ENCODE data around the gene GALNS.

GRCh38 chr16:88780142-88781062 lies 76.3 kb downstream of the GALNS start:
- TF ChIP-seq CTCF (IDR thresholded peaks at IDR 0.05; ENCODE audit: control extremely low read depth in 1 of 3, insufficient read depth in 1 of 3, low read depth in 1 of 3, low read length in 3 of 3): no peak
- TF ChIP-seq USF2 (IDR thresholded peaks at IDR 0.05; ENCODE audit: low read length): no peak
- no peak for TF ChIP-seq GABPA (IDR thresholded peaks at IDR 0.05; ENCODE audit: borderline replicate concordance, insufficient read depth, low read length)
- TF ChIP-seq POLR2AphosphoS5 (IDR thresholded peaks at IDR 0.05; ENCODE audit: low read depth, low read length): no peak
